IMR-90 (cell line): ENCODE results near the gene NEMP1.

Source experiments
- BHLHE40 ChIP-seq: fragments of 150-350 bp; IDR thresholded peaks from 2 replicates; pipeline ENCODE4 v1.6.1; 2016; ENCODE audit warnings: mild to moderate bottlenecking, low read depth, low read length
- CEBPB ChIP-seq: IDR thresholded peaks from 2 replicates; pipeline ENCODE4 v1.6.1; 2012; ENCODE audit warnings: low read depth, low read length, improper control_type of control experiment
- CHD1 ChIP-seq: IDR thresholded peaks from 2 replicates; pipeline ENCODE4 v1.6.1; 2012; ENCODE audit warnings: low read depth, low read length, improper control_type of control experiment
- CTCF ChIP-seq: conservative IDR thresholded peaks from 2 replicates; pipeline ENCODE4 v1.5.1; 2012; ENCODE audit warnings: mild to moderate bottlenecking, low read depth, low read length, improper control_type of control experiment
- MAZ ChIP-seq: IDR thresholded peaks from 2 replicates; pipeline ENCODE4 v1.6.1; 2012; ENCODE audit warnings: low read depth, mild to moderate bottlenecking, low read length, improper control_type of control experiment, moderate library complexity, borderline replicate concordance
- NFE2L2 ChIP-seq: fragments of 150-350 bp; IDR thresholded peaks from 2 replicates; pipeline ENCODE4 v1.6.1; 2016; ENCODE audit warnings: low read depth, mild to moderate bottlenecking, low read length
- POLR2A ChIP-seq: IDR thresholded peaks from 2 replicates; pipeline ENCODE4 v1.6.1; 2012; ENCODE audit warnings: mild to moderate bottlenecking, low read depth, low read length
- RAD21 ChIP-seq: IDR thresholded peaks from 2 replicates; pipeline ENCODE4 v1.6.1; 2012; ENCODE audit warnings: low read length, improper control_type of control experiment
- RCOR1 ChIP-seq: IDR thresholded peaks from 2 replicates; pipeline ENCODE4 v1.6.1; 2012; ENCODE audit warnings: mild to moderate bottlenecking, low read length, improper control_type of control experiment; ENCODE audit not compliant: insufficient replicate concordance
- SMC3 ChIP-seq: fragments of 150-350 bp; IDR thresholded peaks from 2 replicates; pipeline ENCODE4 v1.6.1; 2016; ENCODE audit warnings: low read depth, mild to moderate bottlenecking, antibody characterized with exemption, low read length, moderate library complexity

- no peak for TF ChIP-seq CTCF
- TF ChIP-seq POLR2A: no peak
- no peak for TF ChIP-seq RAD21
- TF ChIP-seq MAZ: no peak
- TF ChIP-seq CEBPB: no peak
- no peak for TF ChIP-seq SMC3
- TF ChIP-seq RCOR1: no peak
- TF ChIP-seq BHLHE40: no peak
- TF ChIP-seq CHD1: no peak
- TF ChIP-seq NFE2L2: no peak
Measured at GRCh38 chr12:57006809-57007475, 71.6 kb downstream of the NEMP1 start.
